WTC11 (cell line): ENCODE data around the gene ERC2. TPM values are rescaled to one million over a fixed set of nuclear protein-coding genes. Genes with fewer than 3 reads are reported as not detected.

Experiments used
- ATAC-seq: fragments of 200-7000 bp; cut with Tn5 transposase; 2 replicates; pipeline ENCODE4 v1.10.0; 2021; ENCODE audit warnings: mild to moderate bottlenecking, moderate library complexity
- CTCF ChIA-PET: fragments of 300-600 bp; sonication (Branson Sonifier 250); formaldehyde crosslinking; loops from one replicate; lab custom pipeline; 2021; ENCODE audit warnings: antibody characterized with exemption; lab: Charles Lee
- POLR2A ChIA-PET: fragments of 350-600 bp; sonication (Branson Sonifier 250); formaldehyde crosslinking; loops from one replicate; lab custom pipeline; 2021; ENCODE audit warnings: antibody characterized with exemption; lab: Charles Lee
- DNase-seq: peaks from one replicate; pipeline ENCODE4 v3.0.0; 2021; ENCODE audit warnings: low spot score
- H3K27ac Mint-ChIP-seq: 2 replicates; pipeline ENCODE4 v1.8.0; 2021; ENCODE audit warnings: mixed read lengths
- H3K27me3 Mint-ChIP-seq: 2 replicates; pipeline ENCODE4 v1.8.0; 2021; ENCODE audit warnings: low read depth, mild to moderate bottlenecking, moderate library complexity, mixed read lengths
- H3K36me3 Mint-ChIP-seq: 2 replicates; pipeline ENCODE4 v1.8.0; 2021; ENCODE audit warnings: mixed read lengths
- H3K4me1 Mint-ChIP-seq: 2 replicates; pipeline ENCODE4 v1.8.0; 2022; ENCODE audit warnings: mixed read lengths
- H3K4me3 Mint-ChIP-seq: 2 replicates; pipeline ENCODE4 v1.8.0; 2021; ENCODE audit warnings: mild to moderate bottlenecking, moderate library complexity, mixed read lengths
- H3K9me3 Mint-ChIP-seq: 2 replicates; pipeline ENCODE4 v1.8.0; 2021; ENCODE audit warnings: mixed read lengths
- ATF1 ChIP-seq: sonication (generic); formaldehyde crosslinking; IDR thresholded peaks from 2 replicates; pipeline ENCODE4 v1.8.1; 2023; ENCODE audit warnings: mild to moderate bottlenecking, moderate library complexity, missing genetic modification reagents
- CTCF ChIP-seq: fragments of 200-600 bp; IDR thresholded peaks from 2 replicates; pipeline ENCODE4 v1.8.0; 2022; ENCODE audit warnings: antibody characterized with exemption
- FOXP1 ChIP-seq: sonication (generic); formaldehyde crosslinking; IDR thresholded peaks from 2 replicates; pipeline ENCODE4 v1.8.0; 2022; ENCODE audit warnings: missing genetic modification reagents, mild to moderate bottlenecking, moderate library complexity, borderline replicate concordance
- FOXP4 ChIP-seq: sonication (generic); formaldehyde crosslinking; IDR thresholded peaks from 2 replicates; pipeline ENCODE4 v1.8.0; 2022; ENCODE audit warnings: mild to moderate bottlenecking, missing genetic modification reagents
- JUN ChIP-seq: sonication (generic); formaldehyde crosslinking; IDR thresholded peaks from 2 replicates; pipeline ENCODE4 v1.8.0; 2023; ENCODE audit warnings: mild to moderate bottlenecking, missing genetic modification reagents
- KAT7 ChIP-seq: sonication (generic); formaldehyde crosslinking; IDR thresholded peaks from 2 replicates; pipeline ENCODE4 v1.8.1; 2023; ENCODE audit warnings: missing genetic modification reagents, mild to moderate bottlenecking, borderline replicate concordance
- NR3C1 ChIP-seq: sonication (generic); formaldehyde crosslinking; conservative IDR thresholded peaks from 2 replicates; pipeline ENCODE4 v1.8.1; 2023; ENCODE audit warnings: low read depth, mild to moderate bottlenecking, missing genetic modification reagents
- SMAD4 ChIP-seq: sonication (generic); formaldehyde crosslinking; IDR thresholded peaks from 2 replicates; pipeline ENCODE4 v1.8.0; 2022; ENCODE audit warnings: mild to moderate bottlenecking, missing genetic modification reagents
- TCF7 ChIP-seq: sonication (generic); formaldehyde crosslinking; IDR thresholded peaks from 2 replicates; pipeline ENCODE4 v1.8.0; 2022; ENCODE audit warnings: mild to moderate bottlenecking, low read depth, missing genetic modification reagents, moderate library complexity
- total RNA-seq: library from RNA; stranded (reverse); gene quantifications from 3 replicates; pipeline ENCODE4 v1.2.3, GENCODE V29; 2021
- TF ChIP-seq, protein P1 (sequence below): sonication (generic); formaldehyde crosslinking; IDR thresholded peaks from 2 replicates; pipeline ENCODE4 v1.8.0; 2022; ENCODE audit warnings: missing genetic modification reagents
- TF ChIP-seq, protein P2 (sequence below): sonication (generic); formaldehyde crosslinking; IDR thresholded peaks from 2 replicates; pipeline ENCODE4 v1.8.0; 2022; ENCODE audit warnings: mild to moderate bottlenecking, missing genetic modification reagents
- TF ChIP-seq, protein P3 (sequence below): sonication (generic); formaldehyde crosslinking; IDR thresholded peaks from 2 replicates; pipeline ENCODE4 v1.8.0; 2022; ENCODE audit warnings: mild to moderate bottlenecking, missing genetic modification reagents
- TF ChIP-seq, protein P4 (sequence below): sonication (generic); formaldehyde crosslinking; IDR thresholded peaks from 2 replicates; pipeline ENCODE4 v1.8.0; 2023; ENCODE audit warnings: missing genetic modification reagents

The ERC2 gene
- total RNA-seq, 1 experiment from 2014 or later: 23.5 TPM

GRCh38 chr3:56309465-56309864, 158.8 kb downstream of the ERC2 start:
- TF ChIP-seq SMAD4 (CRISPR knock-in tag) (no peak), FOXP4 (CRISPR knock-in tag) (peak; percentile 39; the same call in 1 of the 2 replicates)
- ATAC-seq (0 out of 2 replicates have a peak, but pooled peaks have one; percentile 28), DNase-seq (no peak)
- peaks cover 19% of the 10 kb centered on the region for H3K4me1 Mint-ChIP-seq
- no peaks in the 10 kb centered on the region for H3K36me3 Mint-ChIP-seq
- CTCF ChIA-PET: interaction anchor here (0.6 kb wide), 1 partner anchor 139 kb away, joined by 3 read pairs; no protein-coding TSS in a partner anchor
- H3K27me3 Mint-ChIP-seq: no peaks in the 10 kb centered on the region
- H3K9me3 Mint-ChIP-seq: no peaks in the 10 kb centered on the region
- H3K4me3 Mint-ChIP-seq: no peak overlapping the region
- H3K27ac Mint-ChIP-seq: peak overlapping the region; percentile 60; the same call in 1 of the 2 replicates
- POLR2A ChIA-PET: no interaction called here

DNA sequence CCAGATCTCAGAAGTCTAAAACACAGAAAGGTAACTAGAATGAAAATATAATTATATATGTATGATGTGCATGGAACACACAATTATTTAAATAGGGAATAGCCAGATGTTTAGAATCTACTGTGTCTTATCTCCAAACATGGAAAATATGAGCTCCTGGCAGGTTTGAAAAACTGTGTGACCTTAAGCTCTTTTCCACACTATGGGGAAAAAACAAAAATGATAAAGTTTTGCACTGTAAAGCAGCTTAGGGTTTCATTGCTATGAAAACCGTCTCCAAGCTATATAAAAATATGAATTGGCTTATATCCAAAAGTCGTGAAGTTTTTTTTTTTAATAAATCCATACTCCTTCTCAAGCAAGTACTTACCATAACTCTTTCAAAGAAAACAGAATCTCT, 159.8 kb downstream of the ERC2 start:
- Mint-ChIP-seq H3K36me3 (no peaks in the 10 kb centered on the region), H3K27ac (no peak overlapping the region), H3K9me3 (no peaks in the 10 kb centered on the region), H3K4me1 (peaks cover 29% of the 10 kb centered on the region), H3K27me3 (no peaks in the 10 kb centered on the region), H3K4me3 (no peak overlapping the region)
- TF ChIP-seq JUN (no peak), NR3C1 (no peak), TCF7 (CRISPR knock-in tag) (no peak), FOXP1 (CRISPR knock-in tag) (no peak)
- TF ChIP-seq, protein P1, sequence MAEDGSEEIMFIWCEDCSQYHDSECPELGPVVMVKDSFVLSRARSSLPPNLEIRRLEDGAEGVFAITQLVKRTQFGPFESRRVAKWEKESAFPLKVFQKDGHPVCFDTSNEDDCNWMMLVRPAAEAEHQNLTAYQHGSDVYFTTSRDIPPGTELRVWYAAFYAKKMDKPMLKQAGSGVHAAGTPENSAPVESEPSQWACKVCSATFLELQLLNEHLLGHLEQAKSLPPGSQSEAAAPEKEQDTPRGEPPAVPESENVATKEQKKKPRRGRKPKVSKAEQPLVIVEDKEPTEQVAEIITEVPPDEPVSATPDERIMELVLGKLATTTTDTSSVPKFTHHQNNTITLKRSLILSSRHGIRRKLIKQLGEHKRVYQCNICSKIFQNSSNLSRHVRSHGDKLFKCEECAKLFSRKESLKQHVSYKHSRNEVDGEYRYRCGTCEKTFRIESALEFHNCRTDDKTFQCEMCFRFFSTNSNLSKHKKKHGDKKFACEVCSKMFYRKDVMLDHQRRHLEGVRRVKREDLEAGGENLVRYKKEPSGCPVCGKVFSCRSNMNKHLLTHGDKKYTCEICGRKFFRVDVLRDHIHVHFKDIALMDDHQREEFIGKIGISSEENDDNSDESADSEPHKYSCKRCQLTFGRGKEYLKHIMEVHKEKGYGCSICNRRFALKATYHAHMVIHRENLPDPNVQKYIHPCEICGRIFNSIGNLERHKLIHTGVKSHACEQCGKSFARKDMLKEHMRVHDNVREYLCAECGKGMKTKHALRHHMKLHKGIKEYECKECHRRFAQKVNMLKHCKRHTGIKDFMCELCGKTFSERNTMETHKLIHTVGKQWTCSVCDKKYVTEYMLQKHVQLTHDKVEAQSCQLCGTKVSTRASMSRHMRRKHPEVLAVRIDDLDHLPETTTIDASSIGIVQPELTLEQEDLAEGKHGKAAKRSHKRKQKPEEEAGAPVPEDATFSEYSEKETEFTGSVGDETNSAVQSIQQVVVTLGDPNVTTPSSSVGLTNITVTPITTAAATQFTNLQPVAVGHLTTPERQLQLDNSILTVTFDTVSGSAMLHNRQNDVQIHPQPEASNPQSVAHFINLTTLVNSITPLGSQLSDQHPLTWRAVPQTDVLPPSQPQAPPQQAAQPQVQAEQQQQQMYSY (CRISPR knock-in tag): no peak
- ChIA-PET CTCF (interaction anchor here (1.0 to 1.9 kb wide), 4 partner anchors 48 to 266 kb away, joined by 3 to 4 read pairs (median 4); no protein-coding TSS in a partner anchor), POLR2A (no interaction called here)
- no peak for DNase-seq
- no peak for ATAC-seq

DNA sequence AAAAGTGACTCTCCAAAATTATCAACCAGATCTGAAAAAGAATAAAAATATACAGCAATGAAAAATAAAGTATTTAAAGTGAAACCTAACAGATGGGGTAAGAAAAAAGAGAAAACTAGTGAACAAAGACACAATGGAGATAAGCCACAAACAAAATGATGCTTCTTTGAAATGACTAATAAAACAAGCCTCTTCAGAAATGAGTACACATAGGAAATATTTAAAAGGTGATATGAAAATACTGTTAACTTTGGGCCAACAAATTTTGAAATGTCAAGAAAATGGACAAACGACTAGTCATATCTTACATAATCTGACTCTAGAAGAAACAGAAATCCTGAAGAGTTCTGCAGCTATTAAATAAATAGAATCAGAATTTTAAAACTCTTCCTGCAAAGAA, 164.2 kb downstream of the ERC2 start:
- Mint-ChIP-seq H3K27ac (no peak overlapping the region), H3K36me3 (peaks cover 2% of the 10 kb centered on the region; the same call in 1 of the 2 replicates), H3K27me3 (no peaks in the 10 kb centered on the region), H3K4me3 (no peak overlapping the region), H3K9me3 (0 out of 2 replicates have a peak, but pooled peaks cover 4% of the 10 kb centered on the region), H3K4me1 (peaks cover 25% of the 10 kb centered on the region)
- ChIA-PET POLR2A (no interaction called here), CTCF (interaction anchor here (0.9 to 3.1 kb wide), 18 partner anchors 10 to 262 kb away, joined by 3 to 26 read pairs (median 5); no protein-coding TSS in a partner anchor)
- DNase-seq (no peak), ATAC-seq (no peak)
- TF ChIP-seq KAT7 (CRISPR knock-in tag) (no peak), ATF1 (CRISPR knock-in tag) (no peak)
- TF ChIP-seq, protein P2, sequence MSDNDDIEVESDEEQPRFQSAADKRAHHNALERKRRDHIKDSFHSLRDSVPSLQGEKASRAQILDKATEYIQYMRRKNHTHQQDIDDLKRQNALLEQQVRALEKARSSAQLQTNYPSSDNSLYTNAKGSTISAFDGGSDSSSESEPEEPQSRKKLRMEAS (CRISPR knock-in tag): no peak
- TF ChIP-seq, protein P3, sequence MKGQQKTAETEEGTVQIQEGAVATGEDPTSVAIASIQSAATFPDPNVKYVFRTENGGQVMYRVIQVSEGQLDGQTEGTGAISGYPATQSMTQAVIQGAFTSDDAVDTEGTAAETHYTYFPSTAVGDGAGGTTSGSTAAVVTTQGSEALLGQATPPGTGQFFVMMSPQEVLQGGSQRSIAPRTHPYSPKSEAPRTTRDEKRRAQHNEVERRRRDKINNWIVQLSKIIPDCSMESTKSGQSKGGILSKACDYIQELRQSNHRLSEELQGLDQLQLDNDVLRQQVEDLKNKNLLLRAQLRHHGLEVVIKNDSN (CRISPR knock-in tag): no peak

- Mint-ChIP-seq H3K4me1 (peaks cover 25% of the 10 kb centered on the region), H3K9me3 (peaks cover 7% of the 10 kb centered on the region), H3K27me3 (no peaks in the 10 kb centered on the region), H3K4me3 (no peak overlapping the region), H3K27ac (peak overlapping the region; percentile 71; the same call in 1 of the 2 replicates), H3K36me3 (peaks cover 2% of the 10 kb centered on the region; the same call in 1 of the 2 replicates)
- ATAC-seq: peak; percentile 98
- ChIA-PET CTCF (interaction anchor here (0.6 to 3.1 kb wide), 28 partner anchors 9 to 386 kb away, joined by 3 to 26 read pairs (median 4); no protein-coding TSS in a partner anchor), POLR2A (no interaction called here)
- peak; percentile 72 for DNase-seq
- TF ChIP-seq, protein P4, sequence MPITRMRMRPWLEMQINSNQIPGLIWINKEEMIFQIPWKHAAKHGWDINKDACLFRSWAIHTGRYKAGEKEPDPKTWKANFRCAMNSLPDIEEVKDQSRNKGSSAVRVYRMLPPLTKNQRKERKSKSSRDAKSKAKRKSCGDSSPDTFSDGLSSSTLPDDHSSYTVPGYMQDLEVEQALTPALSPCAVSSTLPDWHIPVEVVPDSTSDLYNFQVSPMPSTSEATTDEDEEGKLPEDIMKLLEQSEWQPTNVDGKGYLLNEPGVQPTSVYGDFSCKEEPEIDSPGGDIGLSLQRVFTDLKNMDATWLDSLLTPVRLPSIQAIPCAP (CRISPR knock-in tag): no peak
- TF ChIP-seq CTCF: peak; percentile 61
These were observed 164.8 kb downstream of the ERC2 start for GRCh38 chr3:56303487-56303886.
